HEK293 (cell line): Measurements from ENCODE around the gene TAF5L.

Experiments
- CTCF ChIA-PET: fragments of 350-600 bp; formaldehyde crosslinking; extraction: SDS; loops from one replicate; lab custom pipeline; 2021; ENCODE audit warnings: antibody characterized with exemption; lab: Yijun Ruan, JAX
- POLR2A ChIA-PET: fragments of 300-600 bp; formaldehyde crosslinking; extraction: SDS; loops from one replicate; lab custom pipeline; 2020; ENCODE audit warnings: antibody characterized with exemption, inconsistent platforms; lab: Yijun Ruan, JAX
- H3K27ac ChIP-seq: fragments of 200-500 bp; sonication (Bioruptor generic); 2 replicates; pipeline ENCODE4 v1.5.1; 2014; ENCODE audit warnings: low read depth, low read length, control low read depth, inconsistent platforms; ENCODE audit errors: extremely low read depth
- H3K36me3 ChIP-seq, 2 experiments: fragments of 200-500 bp in 1 of 2; sonication (Bioruptor generic) in 1 of 2; 1 replicate in 1 of 2; 2 replicates in 1 of 2; pipeline ENCODE4 v1.5.1; 2014 to 2017; ENCODE audit warnings: inconsistent platforms in 2 of 2, low read length in 2 of 2; ENCODE audit not compliant: control insufficient read depth in 2 of 2, insufficient read depth in 1 of 2
- H3K4me1 ChIP-seq: fragments of 200-500 bp; sonication (Bioruptor generic); 2 replicates; pipeline ENCODE4 v1.5.1; 2014; ENCODE audit warnings: mild to moderate bottlenecking, low read length, inconsistent platforms; ENCODE audit not compliant: control insufficient read depth, insufficient read depth
- H3K4me3 ChIP-seq: 2 replicates; pipeline ENCODE4 v1.5.1; 2011; ENCODE audit warnings: low read depth, mild to moderate bottlenecking, control low read depth, low read length, moderate library complexity
- H3K9me3 ChIP-seq: fragments of 200-500 bp; sonication (Bioruptor generic); 2 replicates; pipeline ENCODE4 v1.5.1; 2014; ENCODE audit warnings: low read depth, low read length, inconsistent platforms; ENCODE audit not compliant: control insufficient read depth, insufficient read depth
- BCL11B ChIP-seq: fragments of 450-650 bp; formaldehyde crosslinking; IDR thresholded peaks from 2 replicates; pipeline ENCODE4 v1.5.1; 2016; ENCODE audit warnings: low read depth, missing biosample characterization, missing genetic modification characterization
- CTCF ChIP-seq: fragments of 450-650 bp; formaldehyde crosslinking; IDR thresholded peaks from 2 replicates; pipeline ENCODE4 v1.5.1; 2016; ENCODE audit warnings: missing biosample characterization, missing genetic modification characterization
- OVOL3 ChIP-seq: fragments of 450-650 bp; formaldehyde crosslinking; IDR thresholded peaks from 2 replicates; pipeline ENCODE4 v1.5.1; 2016; ENCODE audit warnings: missing biosample characterization, missing genetic modification characterization
- PRDM1 ChIP-seq: fragments of 450-650 bp; formaldehyde crosslinking; IDR thresholded peaks from 2 replicates; pipeline ENCODE4; 2016; ENCODE audit warnings: missing biosample characterization, missing genetic modification characterization
- REST ChIP-seq: fragments of 450-650 bp; formaldehyde crosslinking; IDR thresholded peaks from 2 replicates; pipeline ENCODE4 v1.5.1; 2016; ENCODE audit warnings: missing biosample characterization, missing genetic modification characterization
- WT1 ChIP-seq: fragments of 450-650 bp; formaldehyde crosslinking; IDR thresholded peaks from 2 replicates; pipeline ENCODE4 v1.5.1; 2016; ENCODE audit warnings: missing biosample characterization, missing genetic modification characterization
- ZBTB21 ChIP-seq: fragments of 450-650 bp; formaldehyde crosslinking; IDR thresholded peaks from 2 replicates; pipeline ENCODE4 v1.5.1; 2017; ENCODE audit warnings: missing biosample characterization, missing genetic modification characterization
- ZNF114 ChIP-seq: fragments of 450-650 bp; formaldehyde crosslinking; IDR thresholded peaks from 2 replicates; pipeline ENCODE4 v1.5.0; 2017; ENCODE audit warnings: missing biosample characterization, missing genetic modification characterization
- ZNF133 ChIP-seq: fragments of 450-650 bp; formaldehyde crosslinking; IDR thresholded peaks from 2 replicates; pipeline ENCODE4 v1.5.1; 2016; ENCODE audit warnings: missing biosample characterization, missing genetic modification characterization
- ZNF138 ChIP-seq: fragments of 450-650 bp; formaldehyde crosslinking; IDR thresholded peaks from 2 replicates; pipeline ENCODE4 v1.5.1; 2016; ENCODE audit warnings: missing biosample characterization, missing genetic modification characterization, borderline replicate concordance
- ZNF174 ChIP-seq: fragments of 450-650 bp; formaldehyde crosslinking; IDR thresholded peaks from 2 replicates; pipeline ENCODE4 v1.5.0; 2017; ENCODE audit warnings: missing biosample characterization, mild to moderate bottlenecking, missing genetic modification characterization
- ZNF184 ChIP-seq: fragments of 450-650 bp; IDR thresholded peaks from 2 replicates; pipeline ENCODE4 v1.5.1; 2018; ENCODE audit warnings: missing biosample characterization, mild to moderate bottlenecking, missing genetic modification characterization
- ZNF350 ChIP-seq: fragments of 450-650 bp; formaldehyde crosslinking; IDR thresholded peaks from 2 replicates; pipeline ENCODE4 v1.5.0; 2017; ENCODE audit warnings: missing biosample characterization, mild to moderate bottlenecking, missing genetic modification characterization
- ZNF354C ChIP-seq: fragments of 450-650 bp; formaldehyde crosslinking; IDR thresholded peaks from 2 replicates; pipeline ENCODE4 v1.5.1; 2016; ENCODE audit warnings: missing biosample characterization, missing genetic modification characterization, low read depth, borderline replicate concordance
- ZNF600 ChIP-seq: fragments of 450-650 bp; formaldehyde crosslinking; IDR thresholded peaks from 2 replicates; pipeline ENCODE4 v1.5.1; 2016; ENCODE audit warnings: missing biosample characterization, missing genetic modification characterization
- ZNF692 ChIP-seq: fragments of 450-650 bp; formaldehyde crosslinking; IDR thresholded peaks from 2 replicates; pipeline ENCODE4 v1.5.1; 2016; ENCODE audit warnings: missing biosample characterization, missing genetic modification characterization
- ZNF701 ChIP-seq: fragments of 450-650 bp; formaldehyde crosslinking; IDR thresholded peaks from 2 replicates; pipeline ENCODE4 v1.5.1; 2016; ENCODE audit warnings: missing biosample characterization, missing genetic modification characterization
- ZNF777 ChIP-seq: fragments of 450-650 bp; formaldehyde crosslinking; IDR thresholded peaks from 2 replicates; pipeline ENCODE4 v1.5.1; 2017; ENCODE audit warnings: missing biosample characterization, missing genetic modification characterization, borderline replicate concordance

Gene TAF5L

DNA sequence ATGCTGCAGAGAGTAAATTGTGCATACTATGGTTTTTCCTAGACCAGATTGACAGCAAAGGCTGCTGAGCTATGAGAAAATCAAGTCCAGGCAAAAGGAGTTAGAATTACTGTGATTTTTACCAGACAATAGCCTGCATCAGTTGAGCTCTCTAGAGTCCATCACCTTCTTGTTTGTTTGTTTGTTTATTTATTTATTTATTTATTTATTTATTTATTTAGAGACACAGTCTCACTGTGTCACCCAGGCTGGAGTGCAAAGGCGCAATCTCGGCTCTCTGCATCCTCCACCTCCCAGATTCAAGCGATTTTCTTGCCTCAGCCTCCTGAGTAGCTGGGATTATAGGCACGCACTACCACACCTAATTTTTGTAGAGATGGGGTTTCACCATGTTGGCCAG, 43.2 kb downstream of the TAF5L start (continued):
- TF ChIP-seq REST = peak; percentile 49; the same call in 1 of the 2 replicates

GRCh38 chr1:229582011-229582694, 43.8 kb downstream of the TAF5L start:
- peaks cover 9% of the 10 kb centered on the region for H3K4me1 ChIP-seq
- ChIA-PET POLR2A (interaction anchor here (1.1 to 1.6 kb wide), 2 partner anchors 10 to 24 kb away, joined by 3 to 7 read pairs; partner anchors contain the start of gene ABCB10), CTCF (interaction anchor here (0.8 kb wide), 1 partner anchor 12 kb away, joined by 3 read pairs; no protein-coding TSS in a partner anchor)
- H3K27ac ChIP-seq = no peak overlapping the region
- H3K4me3 ChIP-seq = no peak overlapping the region
- peak; percentile 43; the same call in 1 of the 2 replicates for TF ChIP-seq ZNF600 (tag by site-specific recombination)
- TF ChIP-seq PRDM1 (tag by site-specific recombination) = no peak
- no peak for TF ChIP-seq ZNF354C (tag by site-specific recombination)
- peak; percentile 84 for TF ChIP-seq WT1 (tag by site-specific recombination)
- no peak for TF ChIP-seq OVOL3 (tag by site-specific recombination)
- TF ChIP-seq ZNF133 (tag by site-specific recombination) = no peak
- TF ChIP-seq ZNF777 (tag by site-specific recombination) = no peak
- TF ChIP-seq ZNF184 = no peak
- H3K9me3 ChIP-seq = no peaks in the 10 kb centered on the region
- H3K36me3 ChIP-seq = no peaks in the 10 kb centered on the region

DNA sequence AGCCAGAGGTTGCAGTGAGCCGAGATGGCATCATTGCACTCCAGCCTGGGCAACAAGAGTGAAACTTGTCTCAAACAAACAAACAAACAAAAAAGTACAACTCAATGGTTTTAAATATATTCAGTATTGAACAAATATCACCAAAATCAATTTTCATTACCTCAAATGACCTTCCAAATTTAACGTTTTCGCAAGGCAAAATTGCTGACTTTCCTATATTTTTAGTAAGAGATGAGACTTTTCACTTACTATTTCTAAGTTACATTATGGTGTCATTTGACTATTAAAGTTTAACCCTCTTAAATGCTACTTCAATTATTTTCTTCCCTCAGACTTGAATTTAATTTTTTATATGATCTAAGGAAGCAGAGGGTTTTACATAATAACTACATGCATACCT, 44.4 kb downstream of the TAF5L start:
- no peaks in the 10 kb centered on the region for H3K9me3 ChIP-seq
- no peak overlapping the region for H3K27ac ChIP-seq
- H3K36me3 ChIP-seq = no peaks in the 10 kb centered on the region
- TF ChIP-seq CTCF (tag by site-specific recombination) (no peak), BCL11B (no peak), ZBTB21 (tag by site-specific recombination) (no peak), ZNF114 (no peak), ZNF174 (no peak), ZNF701 (tag by site-specific recombination) (no peak), ZNF692 (tag by site-specific recombination) (no peak), ZNF138 (tag by site-specific recombination) (no peak), ZNF350 (no peak)
- no peak overlapping the region for H3K4me3 ChIP-seq
- peaks cover 9% of the 10 kb centered on the region for H3K4me1 ChIP-seq
- CTCF ChIA-PET = interaction anchor here (0.8 to 2.8 kb wide), 2 partner anchors 11 to 23 kb away, joined by 3 to 15 read pairs; partner anchors contain the start of gene ABCB10
- POLR2A ChIA-PET = no interaction called here
